GM19397 (cell line): ENCODE data around the gene GPN1.
A peak's percentile ranks its signal among the peaks of the same experiment; 100 is the strongest.
"Not testable (repeated sequence)": the region's sequence is repeated elsewhere in the genome, so short reads cannot be mapped to it uniquely, and the experiment has no call there.

ENCODE experiments used
- ATAC-seq: cut with Tn5 transposase; IDR thresholded peaks from one replicate; pipeline ENCODE4 v1.9.1; 2021; ENCODE audit warnings: mild to moderate bottlenecking, moderate library complexity; ENCODE audit not compliant: unreplicated experiment

GPN1 gene

DNA sequence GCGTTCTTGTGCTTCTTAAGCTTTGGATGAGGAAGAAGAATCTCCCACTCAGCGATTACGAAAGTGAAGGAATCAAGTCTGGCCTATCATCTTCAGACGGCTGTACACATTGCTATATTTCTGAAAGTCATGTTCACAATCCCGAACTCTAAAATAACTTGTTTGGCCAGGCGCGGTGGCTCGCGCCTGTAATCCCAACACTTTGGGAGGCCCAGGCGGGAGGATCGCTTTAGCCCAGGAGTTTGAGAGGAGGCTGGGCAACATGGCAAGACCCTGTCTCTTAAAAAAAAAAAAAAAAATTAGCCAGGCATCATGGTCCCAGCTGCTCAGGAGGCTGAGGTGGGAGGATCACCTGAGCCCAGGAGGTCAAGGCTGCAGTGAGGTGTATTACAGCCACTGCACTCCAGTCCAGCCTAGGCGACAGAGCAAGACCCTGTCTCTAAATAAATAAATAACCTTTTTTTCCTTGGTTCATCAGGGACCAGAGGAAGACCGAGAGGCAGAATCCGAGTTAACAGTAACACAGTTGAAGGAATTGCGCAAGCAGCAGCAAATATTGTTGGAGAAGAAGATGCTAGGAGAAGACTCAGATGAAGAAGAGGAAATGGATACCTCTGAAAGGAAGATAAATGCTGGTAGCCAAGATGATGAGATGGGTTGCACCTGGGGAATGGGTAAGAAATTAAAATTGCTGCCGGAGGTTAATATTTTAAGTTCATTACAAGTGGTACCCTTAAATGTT lies 35.9 kb downstream of the GPN1 start:
- no peak for ATAC-seq

DNA sequence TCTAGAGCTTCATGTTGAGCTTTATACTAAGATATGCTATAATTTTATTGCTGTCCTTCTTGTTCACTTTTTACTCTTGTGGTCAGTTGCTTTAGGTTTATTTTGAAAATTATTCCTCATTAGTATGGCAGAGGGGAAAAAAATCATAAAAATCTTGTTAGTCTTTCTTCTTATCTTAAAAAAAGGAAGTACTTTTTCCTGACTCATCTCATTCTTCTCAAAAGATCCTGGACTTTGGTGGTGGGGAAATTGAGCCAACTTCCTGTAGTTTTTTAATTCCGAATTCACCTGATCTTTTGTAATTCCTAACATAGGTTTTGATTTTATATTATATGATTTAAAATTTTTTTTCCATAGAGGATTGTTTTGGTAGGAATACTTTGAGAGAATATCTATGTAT lies 38.6 kb downstream of the GPN1 start:
- ATAC-seq: no peak

DNA sequence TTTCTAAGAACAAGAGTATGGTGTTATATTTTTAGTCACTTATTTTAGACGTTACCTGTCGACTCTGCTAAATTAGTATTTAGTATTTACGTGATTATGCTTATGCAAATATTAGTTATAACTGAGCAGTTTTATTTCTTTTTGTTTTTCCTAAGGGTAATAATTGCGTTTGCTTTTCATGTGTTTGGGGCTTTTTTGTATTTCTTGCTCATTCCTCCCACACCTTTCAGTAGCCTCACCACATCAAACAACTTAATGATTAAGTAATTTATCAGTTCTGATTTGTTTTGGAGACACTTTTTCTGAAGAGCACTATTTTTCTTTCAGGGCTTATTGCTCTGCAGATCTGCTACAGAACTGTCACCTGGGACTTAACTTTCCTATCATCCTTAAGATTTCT lies 42.4 kb downstream of the GPN1 start:
- no peak for ATAC-seq

DNA sequence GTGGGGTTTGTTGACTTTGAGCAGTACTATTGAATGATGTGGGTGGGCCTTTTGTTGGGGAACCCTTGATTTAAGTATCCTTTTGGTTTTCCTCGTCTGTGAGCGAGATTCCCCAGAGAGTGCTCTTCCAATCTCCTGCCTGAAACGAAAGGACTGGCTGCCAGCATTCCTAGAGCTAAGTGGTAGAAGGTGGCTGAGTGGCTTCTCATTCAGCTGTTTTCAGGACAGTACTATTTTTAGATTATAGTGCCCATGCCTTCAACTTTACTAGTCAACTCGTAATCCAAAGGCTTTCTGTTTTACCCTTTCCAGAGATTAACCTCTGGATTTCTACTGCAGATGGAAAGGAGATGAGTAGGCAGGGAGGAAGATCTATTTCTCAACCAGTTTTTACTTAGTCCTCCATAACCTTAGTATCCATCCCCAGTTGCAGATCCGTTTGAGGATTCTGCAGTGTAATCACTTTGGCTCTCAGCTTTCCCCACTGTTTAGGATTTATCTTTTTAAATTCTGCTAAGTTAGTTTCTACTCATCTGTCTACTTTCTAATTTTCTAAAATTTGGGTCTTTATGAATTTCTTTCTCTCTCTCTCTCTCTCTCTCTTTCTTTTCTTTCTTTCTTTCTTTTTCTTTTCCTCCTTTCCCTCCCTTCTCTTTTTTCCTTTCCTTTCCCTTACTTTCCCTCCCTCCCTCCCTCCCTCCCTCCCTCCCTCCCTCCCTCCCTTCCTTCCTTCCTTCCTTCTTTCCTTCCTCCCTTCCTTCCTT lies 44.1 kb downstream of the GPN1 start:
- no peak for ATAC-seq

DNA sequence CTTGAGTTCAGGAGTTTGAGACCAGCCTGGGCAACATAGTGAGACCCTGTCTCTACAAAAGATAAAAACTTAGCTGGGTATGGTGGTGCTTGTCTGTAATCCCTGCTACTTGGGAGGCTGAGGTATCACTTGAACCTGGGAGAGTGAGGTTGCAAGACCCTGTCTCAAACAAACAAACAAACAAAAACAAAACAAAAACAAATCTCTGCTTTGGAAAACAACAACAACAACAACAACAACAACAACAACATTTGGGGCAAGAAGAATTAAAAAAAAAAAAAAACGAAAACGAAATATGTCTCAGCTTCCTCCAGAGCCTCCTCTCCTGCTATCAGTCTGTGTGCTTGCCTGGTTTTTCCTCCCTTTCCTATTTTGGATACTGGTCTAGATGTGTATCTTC lies 51.7 kb downstream of the GPN1 start:
- no peak for ATAC-seq

DNA sequence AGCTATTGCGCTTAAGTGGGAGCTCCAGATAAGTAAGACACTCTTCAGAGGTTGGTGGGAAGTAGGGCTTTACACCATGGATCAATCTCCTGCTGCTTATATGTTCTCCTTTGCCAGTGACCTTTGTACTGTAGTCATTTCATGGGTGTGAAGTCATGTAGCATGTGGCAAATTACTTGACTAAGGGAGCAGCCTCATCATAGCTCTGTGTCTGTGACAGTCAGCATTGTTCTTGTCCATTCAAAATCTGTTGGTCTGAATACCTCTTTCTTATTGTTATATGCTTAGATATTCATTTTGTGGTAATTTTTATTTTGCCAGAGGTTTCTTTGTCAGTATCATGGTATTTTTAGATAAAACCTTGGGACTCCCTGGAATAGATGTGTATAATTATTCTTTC lies 53.0 kb downstream of the GPN1 start:
- no peak for ATAC-seq

DNA sequence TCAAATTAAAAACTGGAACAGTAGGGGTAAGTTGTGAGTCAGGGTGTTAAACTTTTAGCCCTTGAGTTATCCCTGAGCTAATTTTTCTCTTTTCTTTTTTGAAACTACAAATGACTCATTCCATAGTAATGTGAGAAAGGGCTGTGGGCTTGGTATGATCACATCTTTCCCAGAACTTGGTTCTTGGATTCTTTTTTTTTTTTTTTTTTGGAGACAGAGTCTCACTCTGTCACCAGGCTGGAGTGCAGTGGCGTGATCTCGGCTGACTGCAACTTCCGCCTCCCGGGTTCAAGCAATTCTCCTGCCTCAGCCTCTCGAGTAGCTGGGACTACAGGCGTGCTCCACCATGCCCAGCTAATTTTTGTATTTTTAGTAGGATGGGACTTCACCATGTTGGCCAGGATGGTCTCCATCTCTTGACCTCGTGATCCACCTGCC lies 53.5 kb downstream of the GPN1 start:
- ATAC-seq: not testable (repeated sequence)

DNA sequence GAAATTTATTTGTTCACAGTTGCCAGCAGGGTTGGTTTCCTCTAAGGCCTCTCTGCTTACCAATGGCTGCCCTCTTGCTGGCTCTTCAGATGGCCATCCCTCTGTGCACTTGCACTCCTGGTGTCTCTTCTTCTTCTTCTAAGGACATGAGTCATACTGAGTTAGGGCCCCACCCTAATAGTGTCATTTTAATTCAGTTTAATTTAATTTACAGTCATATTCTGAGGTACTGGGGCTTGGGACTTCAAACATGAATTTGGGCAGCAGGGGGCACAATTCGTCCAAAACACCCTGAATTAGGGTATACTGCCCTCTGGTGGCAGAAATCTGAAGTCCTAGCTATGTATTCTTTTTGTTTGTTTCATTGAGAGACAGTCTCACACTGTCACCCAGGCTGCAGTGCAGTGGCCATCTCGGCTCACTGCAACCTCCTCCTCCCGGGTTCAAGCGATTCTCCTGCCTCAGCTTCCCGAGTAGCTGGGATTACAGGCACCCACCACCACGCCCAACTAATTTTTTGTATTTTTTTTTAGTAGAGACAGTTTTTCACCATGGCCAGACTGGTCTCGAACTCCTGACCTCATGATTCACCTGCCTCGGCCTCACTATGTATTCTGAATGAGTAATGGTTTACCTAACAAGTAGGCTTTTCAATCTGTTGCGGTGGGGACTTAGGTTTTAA lies 54.7 kb downstream of the GPN1 start:
- peak; percentile 74 for ATAC-seq

DNA sequence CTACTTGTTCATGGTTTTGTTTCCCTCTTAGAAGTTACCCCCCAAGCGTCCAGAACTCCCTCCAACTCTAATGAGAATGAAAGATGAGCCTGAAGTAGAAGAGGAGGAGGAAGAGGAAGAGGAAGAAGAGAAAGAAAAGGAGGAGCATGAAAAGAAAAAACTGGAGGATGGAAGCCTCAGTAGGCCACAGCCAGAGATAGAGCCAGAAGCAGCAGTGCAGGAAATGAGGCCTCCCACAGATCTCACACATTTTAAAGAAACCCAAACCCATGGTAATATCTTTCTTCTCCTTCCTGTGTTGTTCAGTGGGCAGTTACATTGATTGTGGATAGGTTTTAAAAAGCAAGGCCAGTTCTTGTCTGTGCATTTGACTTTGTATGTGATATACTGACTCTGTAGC lies 56.2 kb downstream of the GPN1 start:
- not testable (repeated sequence) for ATAC-seq

DNA sequence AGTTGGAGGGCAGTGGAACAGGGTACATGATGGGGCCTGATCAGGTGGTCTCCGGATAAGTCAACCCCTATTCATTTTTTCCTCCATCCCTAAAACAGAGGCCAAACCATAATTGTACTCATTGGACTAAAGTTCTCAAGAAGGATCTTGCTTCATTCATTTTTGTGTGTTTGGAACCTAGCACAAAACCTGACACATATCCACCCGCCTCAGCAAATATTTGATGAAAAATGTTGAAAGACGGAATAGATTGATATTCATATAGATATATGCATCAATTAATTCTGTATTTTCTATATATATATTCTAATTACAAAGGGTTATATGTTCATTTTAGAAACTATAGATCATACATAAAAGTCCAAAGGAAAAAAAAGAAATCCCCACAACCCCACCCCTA lies 56.7 kb downstream of the GPN1 start:
- ATAC-seq: no peak

DNA sequence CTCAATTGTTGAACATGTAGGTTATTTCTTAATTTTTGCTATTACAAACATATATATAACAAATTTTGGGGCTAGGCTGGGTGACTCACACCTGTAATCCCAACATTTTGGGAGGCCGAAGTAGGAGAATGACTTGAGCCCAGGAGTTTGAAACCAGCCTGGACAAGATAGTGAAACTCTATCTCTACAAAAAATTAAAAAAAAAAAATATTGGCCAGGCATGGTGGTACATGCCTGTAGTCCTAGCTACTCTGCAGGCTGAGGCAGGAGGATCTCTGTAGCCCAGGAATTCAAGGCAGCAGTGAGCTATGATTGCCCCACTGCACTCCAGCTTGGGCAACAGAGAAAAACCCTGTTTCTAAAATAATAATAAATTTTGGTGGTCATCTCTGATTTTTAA lies 58.4 kb downstream of the GPN1 start:
- no peak for ATAC-seq

DNA sequence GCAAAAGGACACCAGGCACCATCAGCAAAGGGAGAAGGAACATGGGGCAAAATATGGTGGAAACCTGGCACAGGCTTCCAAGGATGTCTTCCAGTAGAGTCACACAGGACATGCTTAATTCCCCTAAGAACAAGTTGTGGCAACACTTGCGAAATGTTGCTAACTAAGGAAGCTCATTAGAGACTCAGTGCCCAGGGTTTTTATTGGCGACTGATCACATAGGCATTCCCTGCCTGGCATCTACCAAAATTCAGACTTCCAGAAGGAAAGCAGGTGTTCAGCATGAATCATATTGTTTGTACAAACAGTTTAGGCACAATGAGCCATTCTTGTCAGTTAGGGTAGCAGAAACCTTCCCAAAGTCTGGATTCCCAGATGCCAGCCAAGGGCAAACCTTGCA lies 60.6 kb downstream of the GPN1 start:
- ATAC-seq: no peak

DNA sequence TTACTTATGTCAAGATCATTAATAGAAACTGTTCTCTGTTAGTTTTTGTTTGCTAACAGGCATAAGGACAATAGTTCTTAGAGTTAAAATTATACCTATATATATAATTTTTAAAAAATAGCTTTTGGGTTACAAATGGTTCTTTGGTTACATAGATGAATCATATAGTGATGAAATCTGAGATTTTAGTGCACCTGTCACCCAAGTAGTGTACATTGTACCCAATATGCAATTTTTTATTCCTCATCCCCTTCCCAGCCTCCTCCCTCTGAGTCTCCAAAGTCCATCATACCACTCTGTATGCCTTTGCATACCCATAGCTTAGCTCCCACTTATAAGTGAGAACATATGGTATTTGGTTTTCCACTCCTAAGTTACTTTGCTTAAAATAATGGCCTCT lies 61.2 kb downstream of the GPN1 start:
- no peak for ATAC-seq

DNA sequence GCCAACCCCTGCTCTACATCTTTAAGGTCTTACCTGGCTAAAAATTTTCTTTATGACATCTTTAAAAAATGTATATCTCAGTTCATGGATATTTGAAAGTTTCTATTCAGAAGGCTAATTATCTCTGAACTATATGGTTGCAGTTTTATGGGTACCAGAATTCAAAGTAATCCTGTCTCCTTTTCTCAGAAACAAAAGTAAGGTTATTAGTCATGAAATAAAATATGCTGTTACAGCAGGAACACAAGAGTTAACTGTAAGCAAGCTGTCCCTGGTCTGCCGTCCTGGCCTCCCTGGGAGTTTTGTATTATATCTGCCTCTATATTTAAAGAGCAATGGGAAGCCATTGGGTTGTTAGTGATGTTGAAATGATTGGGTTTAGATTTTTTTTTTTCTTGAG lies 68.8 kb downstream of the GPN1 start:
- ATAC-seq: no peak
